ENCODE measurements around the gene UFD1.

GRCh38 chr22:19411690-19412045 lies 67.3 kb downstream of the UFD1 start:
- TF ChIP-seq CREB1 (IDR thresholded peaks at IDR 0.05) (no peak), CREB1 (CRISPR knock-in tag; IDR thresholded peaks at IDR 0.05) (no peak), CTCF (IDR thresholded peaks at IDR 0.05 in 2 of 3, conservative IDR thresholded peaks at IDR 0.05 in 1 of 3; ENCODE audit: insufficient read depth in 2 of 3, low read depth in 1 of 3, low read length in 3 of 3) (no peak), NFE2L1 (tag; IDR thresholded peaks at IDR 0.05; ENCODE audit: borderline replicate concordance, low read depth) (no peak), IRF2 (CRISPR knock-in tag; IDR thresholded peaks at IDR 0.05) (no peak), HOXB6 (CRISPR knock-in tag; IDR thresholded peaks at IDR 0.05; ENCODE audit: borderline replicate concordance) (no peak), MAFK (IDR thresholded peaks at IDR 0.05; ENCODE audit: low read length) (no peak), NFATC3 (IDR thresholded peaks at IDR 0.05) (no peak), FOSL1 (tag; conservative IDR thresholded peaks at IDR 0.05) (no peak), EP300 (IDR thresholded peaks at IDR 0.05; ENCODE audit: low read length) (no peak), REST (IDR thresholded peaks at IDR 0.05; ENCODE audit: borderline replicate concordance) (no peak), REST (CRISPR knock-in tag; IDR thresholded peaks at IDR 0.05; ENCODE audit: low read depth) (no peak)
